NCI-H510A (cell line): ENCODE results near the gene ANKRD30A.
"Not testable (repeated sequence)": the region's sequence is repeated elsewhere in the genome, so short reads cannot be mapped to it uniquely, and the experiment has no call there.

ENCODE experiments used
- DNase-seq: peaks from one replicate; lab custom pipeline; 2025; lab: John Stamatoyannopoulos, UW

ANKRD30A gene

GRCh38 chr10:37269554-37270256, 144.3 kb downstream of the ANKRD30A start:
- DNase-seq = no peak

- DNase-seq = no peak
Observed at GRCh38 chr10:37275216-37275777, 149.9 kb downstream of the ANKRD30A start.

GRCh38 chr10:37285063-37285462, 159.7 kb downstream of the ANKRD30A start:
- no peak for DNase-seq

GRCh38 chr10:37289833-37290464, 164.6 kb downstream of the ANKRD30A start:
- no peak for DNase-seq

GRCh38 chr10:37301271-37301670, 175.9 kb downstream of the ANKRD30A start:
- DNase-seq = no peak

GRCh38 chr10:37304036-37304435, 178.6 kb downstream of the ANKRD30A start:
- no peak for DNase-seq

GRCh38 chr10:37314350-37314749, 189.0 kb downstream of the ANKRD30A start:
- no peak for DNase-seq

- no peak for DNase-seq
Observed at GRCh38 chr10:37314862-37315261, 189.5 kb downstream of the ANKRD30A start.

GRCh38 chr10:37344413-37344812, 219.0 kb downstream of the ANKRD30A start:
- no peak for DNase-seq

GRCh38 chr10:37379991-37380390, 254.6 kb downstream of the ANKRD30A start:
- no peak for DNase-seq

- DNase-seq = no peak
Observed at GRCh38 chr10:37381271-37381670, 255.9 kb downstream of the ANKRD30A start.

GRCh38 chr10:37384923-37385322, 259.5 kb downstream of the ANKRD30A start:
- no peak for DNase-seq

GRCh38 chr10:37390926-37391325, 265.5 kb downstream of the ANKRD30A start:
- no peak for DNase-seq

GRCh38 chr10:37400774-37401173, 275.4 kb downstream of the ANKRD30A start:
- not testable (repeated sequence) for DNase-seq

- DNase-seq = no peak
Observed at GRCh38 chr10:37401225-37401624, 275.8 kb downstream of the ANKRD30A start.

GRCh38 chr10:37403776-37404175, 278.4 kb downstream of the ANKRD30A start:
- DNase-seq = no peak
